A549 (cell line): ENCODE results near the gene ELL2. TPM values are rescaled to one million over a fixed set of nuclear protein-coding genes. Genes with fewer than 3 reads are reported as not detected.

Experiments used
- ATAC-seq, 2 experiments: fragments of 200-7000 bp in 1 of 2; fragments of >200 bp in 1 of 2; cut with Nextera tagmentation in 1 of 2; cut with Tn5 transposase in 1 of 2; 3 replicates each; pipeline versions ENCODE4 v1.8.0 to v1.9.1; 2018 to 2020; ENCODE audit warnings: mild to moderate bottlenecking in 1 of 2, moderate library complexity in 1 of 2
- CTCF ChIA-PET: fragments of 300-600 bp; sonication (Branson Sonifier 250); formaldehyde crosslinking; extraction: SDS; loops from one replicate; lab custom pipeline; 2021; ENCODE audit warnings: antibody characterized with exemption, inconsistent platforms; lab: Yijun Ruan, JAX
- POLR2A ChIA-PET: fragments of 350-600 bp; formaldehyde crosslinking; extraction: SDS; loops from one replicate; lab custom pipeline; 2021; ENCODE audit warnings: antibody characterized with exemption, inconsistent platforms; lab: Yijun Ruan, JAX
- DNase-seq, 2 experiments: peaks; one replicate each; pipeline versions ENCODE4 v3.0.0 to v3.0.0-alpha.2; 2011 to 2016; ENCODE audit warnings: low read depth in 1 of 2, low spot score in 1 of 2
- FAIRE-seq: peaks from 2 replicates; lab custom pipeline; 2011; peaks lifted over from hg19 to GRCh38; lab: Jason Lieb, UNC
- H3K27ac ChIP-seq, 2 experiments: fragments of >200 bp; sonication (Bioruptor Twin); formaldehyde crosslinking; 3 replicates each; pipeline ENCODE4 v1.5.1; 2016 to 2017
- H3K4me1 ChIP-seq: fragments of >200 bp; sonication (Bioruptor Twin); formaldehyde crosslinking; 3 replicates; pipeline ENCODE4 v1.6.1; 2016
- H3K4me2 ChIP-seq: fragments of >200 bp; sonication (Bioruptor Twin); formaldehyde crosslinking; 3 replicates; pipeline ENCODE4 v1.6.1; 2016
- H3K4me3 ChIP-seq: fragments of >200 bp; sonication (Bioruptor Twin); formaldehyde crosslinking; 3 replicates; pipeline ENCODE4 v1.5.1; 2016
- H3K9me3 ChIP-seq: fragments of >200 bp; sonication (Bioruptor Twin); formaldehyde crosslinking; 3 replicates; pipeline ENCODE4 v1.6.1; 2016
- BHLHE40 ChIP-seq: IDR thresholded peaks from 2 replicates; pipeline ENCODE4 v1.6.1; 2012; ENCODE audit warnings: low read depth, low read length, inconsistent platforms
- CBX2 ChIP-seq: fragments of 200-600 bp; sonication (generic); IDR thresholded peaks from 2 replicates; pipeline ENCODE4 v1.6.1; 2016; ENCODE audit warnings: low read depth, mild to moderate bottlenecking, borderline replicate concordance
- CBX8 ChIP-seq: fragments of 200-600 bp; sonication (generic); IDR thresholded peaks from 2 replicates; pipeline ENCODE4 v1.6.1; 2016
- CHD2 ChIP-seq: fragments of 150-350 bp; IDR thresholded peaks from 2 replicates; pipeline ENCODE4 v1.6.1; 2014; ENCODE audit warnings: low read length; ENCODE audit not compliant: partially characterized antibody
- EP300 ChIP-seq, 2 experiments: fragments of >200 bp; sonication (Bioruptor Twin); formaldehyde crosslinking; IDR thresholded peaks; 2 replicates in 1 of 2; 3 replicates in 1 of 2; pipeline ENCODE4 v1.6.1; 2016 to 2017
- FOSB ChIP-seq: fragments of 250-450 bp; sonication (Bioruptor Pico); IDR thresholded peaks from 2 replicates; pipeline ENCODE4 v1.5.0; 2020; ENCODE audit warnings: mild to moderate bottlenecking, moderate library complexity
- HES2 ChIP-seq: fragments of >200 bp; sonication (Bioruptor Twin); formaldehyde crosslinking; IDR thresholded peaks from 2 replicates; pipeline ENCODE4 v1.6.1; 2016
- HEYL ChIP-seq: fragments of 250-450 bp; sonication (Bioruptor Pico); IDR thresholded peaks from 2 replicates; pipeline ENCODE4 v1.8.0; 2021; ENCODE audit warnings: mild to moderate bottlenecking, moderate library complexity
- JUN ChIP-seq, 2 experiments: fragments of >200 bp; sonication (Bioruptor Twin); formaldehyde crosslinking; IDR thresholded peaks; 2 replicates in 1 of 2; 3 replicates in 1 of 2; pipeline ENCODE4 v1.6.1; 2016 to 2017
- JUNB ChIP-seq: fragments of >200 bp; sonication (Bioruptor Twin); formaldehyde crosslinking; IDR thresholded peaks from 2 replicates; pipeline ENCODE4 v1.6.1; 2016
- MAFK ChIP-seq: fragments of 450-650 bp; IDR thresholded peaks from 2 replicates; pipeline ENCODE4 v1.6.1; 2014; ENCODE audit not compliant: partially characterized antibody
- MAZ ChIP-seq: fragments of 150-350 bp; IDR thresholded peaks from 2 replicates; pipeline ENCODE4 v1.6.1; 2014; ENCODE audit warnings: antibody characterized with exemption, low read depth, low read length, borderline replicate concordance
- MYC ChIP-seq: IDR thresholded peaks from 2 replicates; pipeline ENCODE4 v1.6.1; 2012; ENCODE audit warnings: mild to moderate bottlenecking, inconsistent platforms, low read length, improper control_type of control experiment, borderline replicate concordance
- NFE2L2 ChIP-seq: fragments of 150-350 bp; conservative IDR thresholded peaks from 2 replicates; pipeline ENCODE4 v1.6.1; 2014; ENCODE audit warnings: low read length
- NPAS2 ChIP-seq: fragments of 250-450 bp; sonication (Bioruptor Pico); IDR thresholded peaks from 2 replicates; pipeline ENCODE4 v1.8.0; 2022; ENCODE audit warnings: mild to moderate bottlenecking, moderate library complexity, borderline replicate concordance
- NR3C1 ChIP-seq: fragments of >200 bp; sonication (Bioruptor Twin); formaldehyde crosslinking; IDR thresholded peaks from 3 replicates; pipeline ENCODE4 v1.6.1; 2017
- PBX3 ChIP-seq: IDR thresholded peaks from 2 replicates; pipeline ENCODE4 v1.6.1; 2012
- RARB ChIP-seq: fragments of 250-450 bp; sonication (Bioruptor Pico); IDR thresholded peaks from 2 replicates; pipeline ENCODE4 v1.8.0; 2021; ENCODE audit warnings: mild to moderate bottlenecking, moderate library complexity
- RNF2 ChIP-seq: fragments of 200-600 bp; sonication (generic); IDR thresholded peaks from 2 replicates; pipeline ENCODE4 v1.6.1; 2016; ENCODE audit warnings: low read depth, mild to moderate bottlenecking, antibody characterized with exemption, moderate library complexity, borderline replicate concordance
- SREBF2 ChIP-seq: fragments of 450-650 bp; IDR thresholded peaks from 2 replicates; pipeline ENCODE4 v1.6.1; 2014; ENCODE audit warnings: mild to moderate bottlenecking, moderate library complexity
- TFCP2L1 ChIP-seq: fragments of 250-450 bp; sonication (Bioruptor Pico); IDR thresholded peaks from 2 replicates; pipeline ENCODE4 v1.5.0; 2021; ENCODE audit warnings: mild to moderate bottlenecking
- ZFP36 ChIP-seq: fragments of 450-650 bp; IDR thresholded peaks from 2 replicates; pipeline ENCODE4 v1.6.1; 2014; ENCODE audit warnings: borderline replicate concordance; ENCODE audit not compliant: partially characterized antibody
- ZNF302 ChIP-seq: fragments of 250-450 bp; sonication (Bioruptor Pico); IDR thresholded peaks from 2 replicates; pipeline ENCODE4 v1.9.0; 2021; ENCODE audit warnings: inconsistent platforms, mild to moderate bottlenecking, moderate library complexity
- WGBS: methylation state at CpG from one replicate; pipeline ENCODE4 v1.1.6; 2017; ENCODE audit errors: missing lambda C conversion rate; 5-methylcytosine and 5-hydroxymethylcytosine counted together
- polyA plus RNA-seq, 4 experiments: library from polyadenylated mRNA; depleted of rRNA in 3 of 4; stranded (reverse); fragments of >200 nt; fragmentation: RNase III in 1 of 4; extraction: RNeasy Plus Mini Kit Qiagen cat#74134 plus additional on column Dnase treatment in 1 of 4; gene quantifications; 2 replicates in 3 of 4; 3 replicates in 1 of 4; pipeline ENCODE4 v1.2.3, GENCODE V29; 2011 to 2017
- TF ChIP-seq, protein P1 (sequence below): fragments of 250-450 bp; sonication (Bioruptor Pico); IDR thresholded peaks from 2 replicates; pipeline ENCODE4 v1.5.0; 2021; ENCODE audit warnings: mild to moderate bottlenecking, moderate library complexity, borderline replicate concordance

Gene ELL2
- polyA plus RNA-seq, 2 of the 4 experiments (the other 2 are of a cell fraction): 11.8 to 24.2 TPM

DNA sequence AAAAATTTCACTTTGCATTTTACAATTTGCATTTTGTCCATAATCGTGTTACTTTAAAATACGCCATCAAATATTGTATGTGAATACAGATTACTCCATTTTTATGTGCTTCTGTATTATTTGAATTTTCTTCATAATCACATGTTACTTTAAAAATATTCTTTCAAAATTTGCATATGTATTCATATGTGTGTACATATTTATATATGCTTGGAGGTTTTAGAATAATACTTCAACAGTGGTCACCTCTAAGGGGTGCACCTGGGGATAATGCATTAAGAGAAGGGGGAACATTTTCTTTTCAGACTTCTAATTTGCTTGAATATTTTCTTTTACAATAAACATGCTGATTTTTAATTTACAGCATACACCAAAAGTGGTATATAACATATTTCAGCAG lies 21.9 kb upstream of the ELL2 start:
- Histone ChIP-seq H3K9me3 (no peaks in the 10 kb centered on the region), H3K27ac (no peak overlapping the region), H3K4me1 (peaks cover 23% of the 10 kb centered on the region), H3K4me2 (no peak overlapping the region), H3K4me3 (no peak overlapping the region)
- WGBS: 92% methylated on average over 2 of the region's 2 CpGs
- TF ChIP-seq CHD2 (no peak), TFCP2L1 (CRISPR knock-in tag) (no peak), NFE2L2 (no peak), ZFP36 (no peak), ZNF302 (CRISPR knock-in tag) (no peak), RNF2 (no peak), MYC (no peak), SREBF2 (no peak), NPAS2 (no peak), CBX8 (no peak), FOSB (no peak), NR3C1 (no peak), HEYL (no peak)
- TF ChIP-seq, protein P1, sequence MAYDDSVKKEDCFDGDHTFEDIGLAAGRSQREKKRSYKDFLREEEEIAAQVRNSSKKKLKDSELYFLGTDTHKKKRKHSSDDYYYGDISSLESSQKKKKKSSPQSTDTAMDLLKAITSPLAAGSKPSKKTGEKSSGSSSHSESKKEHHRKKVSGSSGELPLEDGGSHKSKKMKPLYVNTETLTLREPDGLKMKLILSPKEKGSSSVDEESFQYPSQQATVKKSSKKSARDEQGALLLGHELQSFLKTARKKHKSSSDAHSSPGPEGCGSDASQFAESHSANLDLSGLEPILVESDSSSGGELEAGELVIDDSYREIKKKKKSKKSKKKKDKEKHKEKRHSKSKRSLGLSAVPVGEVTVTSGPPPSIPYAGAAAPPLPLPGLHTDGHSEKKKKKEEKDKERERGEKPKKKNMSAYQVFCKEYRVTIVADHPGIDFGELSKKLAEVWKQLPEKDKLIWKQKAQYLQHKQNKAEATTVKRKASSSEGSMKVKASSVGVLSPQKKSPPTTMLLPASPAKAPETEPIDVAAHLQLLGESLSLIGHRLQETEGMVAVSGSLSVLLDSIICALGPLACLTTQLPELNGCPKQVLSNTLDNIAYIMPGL (CRISPR knock-in tag): no peak
- ChIA-PET POLR2A (no interaction called here), CTCF (no interaction called here)
- FAIRE-seq: no peak
- no peak for DNase-seq
- no peak for ATAC-seq

DNA sequence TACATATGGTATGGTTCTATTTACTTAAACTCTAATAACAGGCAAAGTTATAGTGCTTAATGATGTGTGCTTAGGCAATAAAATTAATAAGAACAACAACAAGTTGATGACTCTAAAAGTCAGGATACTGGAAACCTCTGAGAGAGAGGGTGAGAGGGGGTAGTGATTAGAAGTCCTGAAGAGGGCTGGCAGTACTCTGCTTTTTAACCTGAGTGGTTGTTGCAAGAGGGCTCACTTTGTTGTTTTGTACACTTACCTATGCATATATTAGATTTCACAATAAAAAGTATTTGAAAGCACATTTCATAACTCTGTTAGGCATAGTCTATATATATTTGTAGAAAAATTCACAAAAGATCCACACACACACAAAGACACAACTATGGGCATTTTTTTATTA lies 21.4 kb upstream of the ELL2 start:
- FAIRE-seq: no peak
- DNase-seq: no peak
- peaks cover 23% of the 10 kb centered on the region for H3K4me1 ChIP-seq
- no peak overlapping the region for H3K4me3 ChIP-seq
- TF ChIP-seq CBX2 (no peak), JUNB (no peak), ZFP36 (no peak), MAFK (no peak), NPAS2 (no peak), RARB (CRISPR knock-in tag) (no peak), JUN (IDR thresholded peaks at IDR 0.05) (no peak), PBX3 (no peak), HES2 (no peak), EP300 (IDR thresholded peaks at IDR 0.05) (no peak), BHLHE40 (no peak), MAZ (no peak)
- TF ChIP-seq, protein P1 (CRISPR knock-in tag): no peak
- POLR2A ChIA-PET: no interaction called here
- no peak for ATAC-seq
- no peaks in the 10 kb centered on the region for H3K9me3 ChIP-seq
- CTCF ChIA-PET: no interaction called here
- no peak overlapping the region for H3K4me2 ChIP-seq
- H3K27ac ChIP-seq: no peak overlapping the region
